GM18909 (cell line): Measurements from ENCODE around the gene GGN.
A peak's percentile ranks its signal among the peaks of the same experiment; 100 is the strongest.
"Not testable (repeated sequence)": the region's sequence is repeated elsewhere in the genome, so short reads cannot be mapped to it uniquely, and the experiment has no call there.

Experiments used
- ATAC-seq: cut with Tn5 transposase; IDR thresholded peaks from one replicate; pipeline ENCODE4 v1.9.1; 2021; ENCODE audit warnings: mild to moderate bottlenecking; ENCODE audit not compliant: unreplicated experiment, poor library complexity

The GGN gene

GRCh38 chr19:38387550-38388348 lies at the start of gene GGN:
GGN (minus strand) TSS chr19:38388034; CDS start chr19:38387261, 773 bp downstream.
- ATAC-seq: peak; percentile 48

- ATAC-seq: no peak
Measured at GRCh38 chr19:38437295-38437694, 49.5 kb upstream of the GGN start.

GRCh38 chr19:38434549-38435051 lies 46.8 kb upstream of the GGN start:
- ATAC-seq: no peak

GRCh38 chr19:38433268-38433733 lies 45.5 kb upstream of the GGN start, which contains the start of gene RYR1:
RYR1 (plus strand) TSS chr19:38433691; CDS start chr19:38433830, 139 bp downstream.
- no peak for ATAC-seq

- no peak for ATAC-seq
Measured at GRCh38 chr19:38430931-38431330, 43.1 kb upstream of the GGN start.

GRCh38 chr19:38429811-38430156 lies 42.0 kb upstream of the GGN start:
- no peak for ATAC-seq

GRCh38 chr19:38429055-38429810 lies 41.4 kb upstream of the GGN start:
- ATAC-seq: no peak

- ATAC-seq: not testable (repeated sequence)
Measured at GRCh38 chr19:38427035-38427677, 39.3 kb upstream of the GGN start.

- no peak for ATAC-seq
Measured at GRCh38 chr19:38425810-38426466, 38.1 kb upstream of the GGN start, which contains the start of gene RASGRP4. RASGRP4 (minus strand) TSS chr19:38426219; CDS start chr19:38426091, 128 bp downstream.

- no peak for ATAC-seq
Measured at GRCh38 chr19:38425222-38425809, 37.5 kb upstream of the GGN start.

GRCh38 chr19:38424272-38424671 lies 36.4 kb upstream of the GGN start:
- no peak for ATAC-seq

GRCh38 chr19:38422438-38422837 lies 34.6 kb upstream of the GGN start:
- ATAC-seq: no peak

- no peak for ATAC-seq
Measured at GRCh38 chr19:38421856-38422255, 34.0 kb upstream of the GGN start.

GRCh38 chr19:38420935-38421334 lies 33.1 kb upstream of the GGN start:
- ATAC-seq: no peak

GRCh38 chr19:38417544-38418506 lies 30.0 kb upstream of the GGN start:
- no peak for ATAC-seq

- ATAC-seq: no peak
Measured at GRCh38 chr19:38417146-38417543, 29.3 kb upstream of the GGN start.

- ATAC-seq: no peak
Measured at GRCh38 chr19:38413416-38413815, 25.6 kb upstream of the GGN start.

GRCh38 chr19:38412961-38413360 lies 25.1 kb upstream of the GGN start:
- ATAC-seq: no peak

- no peak for ATAC-seq
Measured at GRCh38 chr19:38412491-38412890, 24.7 kb upstream of the GGN start.
